Left ventricle myocardium inferior (tissue), 1 donor: ENCODE results near the gene CRABP2. TPM values are rescaled to one million over a fixed set of nuclear protein-coding genes. Genes with fewer than 3 reads are reported as not detected.

Experiments used
- DNase-seq: peaks from one replicate; pipeline ENCODE4 v3.0.0-alpha.2; 2020
- H3K27ac ChIP-seq: fragments of 200-600 bp; replicated peaks from 2 replicates; pipeline ENCODE4 v1.8.0; 2021
- H3K27me3 ChIP-seq: fragments of 200-600 bp; 2 replicates; pipeline ENCODE4 v1.8.0; 2021; ENCODE audit warnings: low read depth
- H3K36me3 ChIP-seq: fragments of 200-600 bp; 2 replicates; pipeline ENCODE4 v1.8.0; 2021
- H3K4me1 ChIP-seq: fragments of 200-600 bp; 2 replicates; pipeline ENCODE4 v1.8.0; 2021
- H3K4me3 ChIP-seq: fragments of 200-600 bp; 2 replicates; pipeline ENCODE4 v1.8.0; 2021; ENCODE audit warnings: mild to moderate bottlenecking, moderate library complexity
- H3K9me3 ChIP-seq: fragments of 200-600 bp; replicated peaks from 2 replicates; pipeline ENCODE4 v1.8.0; 2021
- CTCF ChIP-seq: fragments of 200-600 bp; IDR thresholded peaks from 2 replicates; pipeline ENCODE4 v1.8.0; 2021; ENCODE audit warnings: antibody characterized with exemption, mild to moderate bottlenecking, borderline replicate concordance
- intact Hi-C: fragments of 100-400 bp; cut with micrococcal nuclease; formaldehyde crosslinking; loops from one replicate; pipeline ENCODE4 v1.11.0; 2022
- total RNA-seq: library from RNA; stranded (reverse); fragmentation: NEBNext Ultra II Directional; extraction: Animal tissue kit (Norgen Biotek cat#: 25700); gene quantifications from one replicate; pipeline ENCODE4 v1.2.1, GENCODE V29; 2021
- donor health status: DM: no; HTN: yes; CAD: no; lungs with severe emphysema.

CRABP2 gene
- total RNA-seq, 1 donor from 2014 or later, result 0.60 TPM

GRCh38 chr1:156747742-156748669, 42.6 kb upstream of the CRABP2 start:
- Histone ChIP-seq H3K27me3 (no peaks in the 10 kb centered on the region), H3K4me1 (peaks cover 84% of the 10 kb centered on the region), H3K4me3 (peak overlapping the region; percentile 99), H3K9me3 (no peaks in the 10 kb centered on the region), H3K36me3 (peaks cover 20% of the 10 kb centered on the region), H3K27ac (peak overlapping the region; percentile 98)
- TF ChIP-seq CTCF, result no peak
- intact Hi-C loops, result no loop called here
- DNase-seq, result no peak

GRCh38 chr1:156746728-156747631, 41.6 kb upstream of the CRABP2 start:
- no peaks in the 10 kb centered on the region for H3K27me3 ChIP-seq
- peak; percentile 93 for DNase-seq
- H3K27ac ChIP-seq, result peak overlapping the region; percentile 98
- peak overlapping the region; percentile 99 for H3K4me3 ChIP-seq
- H3K4me1 ChIP-seq, result peaks cover 76% of the 10 kb centered on the region
- TF ChIP-seq CTCF, result peak; percentile 34
- intact Hi-C loops, result no loop called here
- peaks cover 30% of the 10 kb centered on the region for H3K36me3 ChIP-seq
- H3K9me3 ChIP-seq, result no peaks in the 10 kb centered on the region

GRCh38 chr1:156746406-156746727, 41.0 kb upstream of the CRABP2 start:
- no peaks in the 10 kb centered on the region for H3K27me3 ChIP-seq
- H3K4me1 ChIP-seq, result peaks cover 80% of the 10 kb centered on the region
- no peaks in the 10 kb centered on the region for H3K9me3 ChIP-seq
- DNase-seq, result no peak
- intact Hi-C loops, result no loop called here
- no peak for TF ChIP-seq CTCF
- H3K4me3 ChIP-seq, result peak overlapping the region; percentile 99
- H3K27ac ChIP-seq, result peak overlapping the region; percentile 98
- peaks cover 35% of the 10 kb centered on the region for H3K36me3 ChIP-seq

- intact Hi-C loops, result no loop called here
- Histone ChIP-seq H3K27ac (peak overlapping the region; percentile 98), H3K36me3 (peaks cover 35% of the 10 kb centered on the region), H3K9me3 (no peaks in the 10 kb centered on the region), H3K27me3 (no peaks in the 10 kb centered on the region), H3K4me3 (peak overlapping the region; percentile 99), H3K4me1 (peaks cover 77% of the 10 kb centered on the region)
- TF ChIP-seq CTCF, result no peak
- DNase-seq, result no peak
Observed at GRCh38 chr1:156745881-156746280, 40.5 kb upstream of the CRABP2 start.

GRCh38 chr1:156744786-156745419, 39.5 kb upstream of the CRABP2 start:
- DNase-seq, result no peak
- H3K4me3 ChIP-seq, result no peak overlapping the region
- peaks cover 35% of the 10 kb centered on the region for H3K36me3 ChIP-seq
- peak overlapping the region; percentile 98 for H3K27ac ChIP-seq
- no peaks in the 10 kb centered on the region for H3K9me3 ChIP-seq
- peaks cover 79% of the 10 kb centered on the region for H3K4me1 ChIP-seq
- TF ChIP-seq CTCF, result no peak
- intact Hi-C loops, result no loop called here
- H3K27me3 ChIP-seq, result no peaks in the 10 kb centered on the region
